8988T (cell line): ENCODE data around the gene FRMD5.
"Not testable (repeated sequence)": the region's sequence is repeated elsewhere in the genome, so short reads cannot be mapped to it uniquely, and the experiment has no call there.

Experiments
- DNase-seq: peaks from one replicate; pipeline ENCODE4 v3.0.0; 2011

FRMD5 gene

DNA sequence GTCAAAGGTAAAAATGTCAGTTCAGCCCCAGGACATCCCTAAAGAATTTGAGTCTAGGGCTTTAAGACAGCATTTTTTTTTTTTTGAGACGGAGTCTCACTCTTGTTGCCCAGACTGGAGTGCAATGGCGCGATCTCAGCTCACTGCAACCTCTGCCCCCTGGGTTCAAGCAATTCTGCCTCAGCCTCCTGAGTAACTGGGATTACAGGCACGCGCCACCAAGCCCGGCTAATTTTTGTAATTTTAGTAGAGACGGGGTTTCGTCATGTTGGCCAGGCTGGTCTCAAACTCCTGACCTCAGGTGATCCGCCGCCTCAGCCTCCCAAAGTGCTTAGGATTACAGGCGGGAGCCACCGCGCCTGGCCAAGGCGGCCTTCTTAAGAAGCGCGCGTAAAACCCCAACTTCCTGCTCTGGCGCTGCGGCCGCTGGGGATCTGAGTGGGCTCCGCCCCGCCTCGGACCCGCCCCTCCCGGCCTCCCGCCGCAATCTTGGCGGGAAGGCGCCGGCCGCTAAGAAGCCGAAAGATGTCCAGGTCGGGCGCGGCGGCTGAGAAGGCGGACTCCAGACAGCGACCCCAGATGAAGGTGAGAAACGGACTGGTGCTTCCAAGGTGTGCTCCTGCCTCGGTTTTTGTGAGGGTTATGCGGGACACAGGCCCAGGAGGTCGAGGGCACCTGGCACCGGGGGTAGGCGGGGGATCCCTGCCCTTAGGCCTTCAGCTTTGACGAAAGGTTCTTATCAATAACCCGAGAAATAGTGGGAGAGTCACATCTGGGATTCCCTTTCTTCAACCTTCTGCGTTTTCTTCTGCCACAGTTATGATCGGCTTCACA is 368.3 kb downstream of the FRMD5 start, which contains the start of gene WDR76:
WDR76 (plus strand) TSS at position 495 of the 834 bp plus-strand sequence; CDS start at position 526, 31 bp downstream.
- peak; percentile 37 for DNase-seq

DNA sequence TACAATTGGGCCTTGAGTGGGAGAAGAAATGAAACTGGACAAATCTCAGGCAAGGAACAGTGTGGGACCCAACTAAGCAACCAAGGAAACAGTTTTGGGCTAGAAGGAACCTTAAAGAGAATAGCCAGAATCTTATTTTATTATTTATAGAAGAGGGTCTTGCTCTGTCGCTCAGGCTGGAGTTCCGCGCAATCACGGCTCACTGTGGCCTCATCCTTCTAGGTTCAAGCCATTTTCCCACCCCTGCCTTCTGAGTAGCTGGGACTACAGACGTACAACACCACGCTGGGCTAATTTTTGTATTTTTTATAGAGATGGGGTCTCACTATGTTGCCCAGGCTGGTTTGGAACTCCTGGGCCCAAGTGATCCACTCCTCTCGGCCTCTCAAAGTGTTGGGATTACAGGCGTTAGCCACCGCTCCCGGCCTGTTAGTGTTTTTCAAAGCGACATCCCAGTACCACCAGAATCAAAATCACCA is 369.0 kb downstream of the FRMD5 start:
- no peak for DNase-seq

DNA sequence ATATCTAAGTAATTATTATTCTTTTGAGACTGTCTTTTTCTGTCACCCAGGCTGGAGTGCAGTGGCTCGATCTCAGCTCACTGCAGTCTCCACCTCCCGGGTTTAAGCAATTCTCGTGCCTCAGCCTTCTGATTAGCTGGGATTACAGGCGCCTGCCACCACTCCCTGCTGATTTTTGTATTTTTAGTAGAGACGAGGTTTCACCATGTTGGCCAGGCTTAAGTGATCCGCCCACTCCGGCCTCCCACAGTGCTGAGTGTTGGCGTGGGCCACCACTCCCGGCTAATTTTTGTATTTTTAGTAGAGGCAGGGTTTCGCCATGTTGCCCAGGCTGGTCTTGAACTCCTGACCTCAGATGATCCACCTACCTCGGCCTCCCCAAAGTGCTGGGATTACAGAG is 369.8 kb downstream of the FRMD5 start:
- DNase-seq: not testable (repeated sequence)

DNA sequence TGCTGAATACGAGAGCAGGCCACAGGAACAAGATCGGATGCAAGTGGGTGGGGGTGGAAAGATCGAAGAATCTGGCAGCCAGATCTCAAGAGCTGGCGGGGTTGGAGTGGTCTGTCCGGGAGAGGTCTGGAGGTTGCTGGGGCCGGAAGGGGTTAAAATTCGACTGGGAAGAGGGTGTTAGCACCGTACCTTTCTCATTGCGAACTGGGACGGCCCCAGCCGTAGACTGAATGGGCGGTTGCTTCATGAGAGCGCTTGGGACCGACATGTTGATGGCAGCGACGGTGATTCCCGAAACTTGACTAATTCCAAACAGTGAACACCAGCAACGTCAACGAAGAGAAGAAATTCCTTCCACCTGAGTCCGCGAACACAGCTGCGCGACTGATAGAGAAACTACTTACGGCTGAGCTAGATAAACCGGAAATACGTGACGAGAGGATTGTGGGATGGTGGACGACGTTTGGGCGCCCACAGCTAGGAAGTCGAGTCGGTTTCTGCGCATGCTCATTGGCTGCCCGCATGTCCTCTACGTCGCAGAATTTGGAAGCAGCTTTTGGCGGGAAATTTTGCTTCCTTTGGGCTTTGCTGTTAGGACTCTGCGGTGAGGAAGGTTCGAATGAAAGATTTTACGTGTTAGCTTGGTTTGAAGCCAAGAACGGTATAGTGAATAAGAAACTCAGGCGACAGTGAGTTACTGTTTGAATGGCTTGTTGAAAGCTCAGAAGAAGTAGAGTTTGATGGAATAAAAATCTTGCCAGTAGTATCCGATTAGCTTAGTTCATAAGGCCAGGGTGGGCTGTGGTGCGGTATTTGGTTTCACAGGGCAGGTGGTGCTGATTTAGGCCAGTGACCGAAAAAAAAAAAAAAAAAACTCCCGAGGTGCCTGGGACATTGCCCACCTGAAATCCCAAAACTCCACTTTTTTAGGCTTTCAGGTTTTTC is 370.5 kb downstream of the FRMD5 start, which contains the start of gene MFAP1:
MFAP1 (minus strand) TSS at position 389 of the 945 bp plus-strand sequence; CDS start at position 268, 121 bp downstream.
- peak; percentile 57 for DNase-seq

DNA sequence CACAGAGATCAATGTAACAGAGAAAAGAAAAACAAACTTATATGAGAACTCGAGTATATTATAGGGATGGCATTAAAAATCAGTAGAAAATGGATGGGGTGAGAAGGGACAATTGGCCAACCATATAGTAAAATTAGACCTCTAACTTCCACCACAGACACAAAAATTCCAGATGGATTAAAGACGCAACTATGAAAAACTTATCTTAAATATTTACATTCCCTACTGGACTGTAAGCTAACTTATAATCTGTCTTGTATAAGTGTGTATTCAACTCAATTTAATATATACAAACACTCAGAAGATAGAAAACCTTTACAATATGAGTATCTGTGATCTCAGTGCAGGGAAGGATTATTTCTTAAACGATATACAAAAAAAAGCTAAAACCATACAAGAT is 373.6 kb downstream of the FRMD5 start:
- no peak for DNase-seq
